GM04504 (cell line): ENCODE data around the gene HNRNPH2.
A peak's percentile ranks its signal among the peaks of the same experiment; 100 is the strongest.

Experiments used
- DNase-seq: peaks from one replicate; pipeline ENCODE4 v3.0.0-alpha.2; 2012; ENCODE audit warnings: low read depth

Gene HNRNPH2

DNA sequence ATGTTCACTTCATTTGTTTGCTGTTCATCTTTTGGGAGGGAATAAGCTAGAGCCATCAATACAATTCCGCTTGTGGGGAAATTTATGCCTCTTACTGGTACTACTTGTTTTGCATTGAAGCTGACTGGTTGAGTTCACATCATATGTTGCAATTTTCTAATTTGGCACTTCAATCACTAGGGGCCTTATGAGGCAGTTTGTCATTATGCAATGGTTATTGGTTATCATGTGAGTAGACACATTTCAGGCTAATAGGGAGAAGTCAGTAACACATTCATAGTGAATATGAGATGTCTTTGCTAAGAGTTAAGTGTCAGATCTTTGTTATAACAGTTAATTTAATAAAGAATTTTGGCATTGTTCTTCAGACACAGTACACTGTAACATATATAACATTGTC lies 12.2 kb upstream of the HNRNPH2 start:
- DNase-seq = no peak

DNA sequence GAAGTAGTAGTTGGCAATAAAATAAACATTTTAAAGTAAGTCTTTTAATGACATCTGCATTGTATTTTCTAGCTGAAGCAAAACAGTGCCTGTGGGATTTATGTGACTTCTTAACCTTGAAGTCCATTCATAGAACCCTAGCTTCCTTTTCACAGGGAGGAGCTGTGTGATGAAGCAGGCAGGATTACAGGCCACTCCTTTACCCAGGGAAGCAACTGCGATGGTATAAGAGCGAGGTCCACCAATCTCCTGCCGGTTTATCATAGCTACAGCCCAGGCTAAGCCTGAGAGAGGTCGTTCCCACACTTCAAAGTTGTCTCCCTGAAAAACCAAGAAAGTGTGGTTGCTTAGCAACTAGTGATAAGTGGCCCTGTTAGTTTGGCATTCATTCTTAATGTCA lies 10.2 kb upstream of the HNRNPH2 start:
- no peak for DNase-seq

DNA sequence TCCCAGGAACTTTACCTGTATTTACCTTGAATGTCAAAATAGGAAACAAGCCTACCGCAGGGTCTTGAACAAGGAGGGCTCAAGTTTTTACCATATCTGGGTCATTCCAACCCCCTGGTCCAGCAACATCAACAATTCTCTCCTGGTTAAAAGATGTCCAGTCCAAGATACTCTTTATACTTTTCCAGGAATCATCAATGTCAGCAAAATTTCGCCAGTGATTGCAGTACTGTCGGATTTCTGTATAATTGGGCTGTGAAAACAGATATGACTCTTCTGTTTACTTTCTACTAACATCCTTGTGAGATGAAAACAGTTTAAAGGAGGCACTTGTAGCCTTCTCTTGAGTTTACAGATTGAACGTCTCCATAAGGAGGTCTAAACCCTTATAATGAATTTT lies 9.3 kb upstream of the HNRNPH2 start:
- no peak for DNase-seq

DNA sequence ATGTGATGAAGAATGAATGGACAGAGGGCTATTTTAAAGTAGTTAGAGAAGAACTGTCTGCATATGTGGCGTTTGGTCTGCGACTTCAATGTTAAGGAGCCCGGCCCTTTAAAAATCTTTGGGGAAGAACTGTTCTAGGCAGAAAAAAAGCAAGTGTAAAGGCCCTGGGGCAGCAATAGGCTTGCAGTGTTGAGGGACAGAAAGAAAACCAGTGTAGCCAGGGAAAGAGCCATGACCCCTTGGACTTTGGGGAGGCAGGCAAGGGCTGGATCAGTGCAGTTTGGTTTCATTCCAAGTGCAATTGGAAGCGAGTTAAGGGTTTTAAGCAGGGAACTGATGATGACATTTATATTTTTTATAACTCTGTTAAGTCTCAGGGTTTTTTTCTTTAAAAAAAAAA lies 8.2 kb upstream of the HNRNPH2 start:
- no peak for DNase-seq

DNA sequence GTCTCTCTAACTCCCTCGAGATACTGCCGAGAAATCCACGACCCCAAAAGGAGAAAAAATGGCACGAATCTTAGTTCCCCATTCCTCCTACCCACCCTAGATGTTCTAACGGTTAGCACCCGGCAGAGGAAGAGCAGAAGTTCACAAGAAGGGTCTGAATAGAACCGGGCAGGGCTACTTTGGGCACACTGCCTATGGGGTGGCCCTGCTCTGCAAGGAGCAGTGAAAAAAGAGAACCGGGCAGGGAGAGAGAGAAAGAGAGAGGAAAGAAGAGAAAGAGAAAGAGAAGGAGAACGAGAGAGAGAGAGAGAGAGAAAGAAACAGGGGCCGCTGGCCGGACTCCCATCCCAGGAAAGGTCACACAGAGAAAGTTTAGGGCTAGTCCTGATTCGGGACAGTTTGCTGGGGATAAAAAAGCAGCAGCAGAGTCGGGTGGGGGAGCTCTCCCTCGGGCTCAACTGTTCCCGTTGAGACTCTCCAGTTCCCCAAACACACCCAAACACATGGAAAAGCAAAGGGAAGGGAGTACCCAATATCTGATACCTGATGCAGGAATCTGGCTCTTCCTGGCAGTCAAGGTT lies 765 bp upstream of the HNRNPH2 start:
- no peak for DNase-seq

DNA sequence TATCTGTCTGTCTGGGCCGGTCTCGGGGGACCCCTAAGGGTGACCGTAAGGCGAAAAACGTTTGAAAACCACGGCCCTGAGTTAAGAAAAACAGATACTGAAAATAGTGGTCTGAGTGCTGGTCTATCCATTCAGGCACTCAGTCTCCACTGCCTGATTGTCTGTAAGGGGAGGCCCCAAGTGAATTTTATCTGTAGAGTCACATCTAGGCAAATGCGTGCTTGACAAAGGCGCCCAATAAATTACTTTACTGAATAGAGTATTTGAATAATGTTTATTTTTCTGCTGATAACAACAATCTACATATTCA lies 465 bp downstream of the HNRNPH2 start:
- DNase-seq = no peak

DNA sequence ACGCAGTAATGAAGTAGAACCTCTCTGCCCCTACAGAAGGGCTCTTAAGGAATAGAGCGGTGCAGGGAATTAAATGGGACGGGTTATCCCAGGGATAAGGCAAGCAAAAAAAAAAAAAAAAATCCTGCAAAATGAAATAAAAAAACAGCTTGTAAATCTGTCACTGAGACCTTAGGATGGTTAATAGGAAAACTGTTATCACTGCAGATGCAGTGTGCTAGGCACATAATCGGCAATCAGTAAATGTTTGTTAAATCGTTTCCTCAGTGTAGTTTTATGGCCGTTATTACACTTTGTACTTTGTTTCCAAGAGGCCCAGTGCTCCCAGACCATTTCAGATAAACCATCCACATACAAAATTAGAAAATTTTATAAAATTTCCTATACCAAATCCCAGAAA lies 1.0 kb downstream of the HNRNPH2 start:
- no peak for DNase-seq

DNA sequence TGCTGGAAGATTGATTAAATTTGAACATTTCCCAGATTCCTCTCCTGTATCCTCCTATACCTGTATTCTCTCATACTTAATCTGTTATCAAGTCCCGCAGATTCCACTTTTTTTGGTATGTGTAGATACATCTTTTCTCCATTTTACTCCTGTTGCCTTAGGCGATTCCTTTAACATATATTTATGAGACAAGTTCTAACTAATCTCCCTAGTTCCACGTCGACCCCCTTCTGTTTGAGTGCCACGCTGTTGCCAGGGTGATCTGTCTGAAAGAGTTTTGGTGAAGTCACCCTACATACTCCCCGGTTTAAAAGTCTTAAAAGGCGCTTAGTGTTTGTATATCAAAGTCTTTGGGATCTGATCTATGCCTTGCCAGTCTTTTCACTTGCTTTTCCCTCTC lies 2.4 kb downstream of the HNRNPH2 start:
- no peak for DNase-seq

DNA sequence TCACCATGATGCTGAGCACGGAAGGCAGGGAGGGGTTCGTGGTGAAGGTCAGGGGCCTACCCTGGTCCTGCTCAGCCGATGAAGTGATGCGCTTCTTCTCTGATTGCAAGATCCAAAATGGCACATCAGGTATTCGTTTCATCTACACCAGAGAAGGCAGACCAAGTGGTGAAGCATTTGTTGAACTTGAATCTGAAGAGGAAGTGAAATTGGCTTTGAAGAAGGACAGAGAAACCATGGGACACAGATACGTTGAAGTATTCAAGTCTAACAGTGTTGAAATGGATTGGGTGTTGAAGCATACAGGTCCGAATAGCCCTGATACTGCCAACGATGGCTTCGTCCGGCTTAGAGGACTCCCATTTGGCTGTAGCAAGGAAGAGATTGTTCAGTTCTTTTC lies 4.0 kb downstream of the HNRNPH2 start:
- DNase-seq = no peak

DNA sequence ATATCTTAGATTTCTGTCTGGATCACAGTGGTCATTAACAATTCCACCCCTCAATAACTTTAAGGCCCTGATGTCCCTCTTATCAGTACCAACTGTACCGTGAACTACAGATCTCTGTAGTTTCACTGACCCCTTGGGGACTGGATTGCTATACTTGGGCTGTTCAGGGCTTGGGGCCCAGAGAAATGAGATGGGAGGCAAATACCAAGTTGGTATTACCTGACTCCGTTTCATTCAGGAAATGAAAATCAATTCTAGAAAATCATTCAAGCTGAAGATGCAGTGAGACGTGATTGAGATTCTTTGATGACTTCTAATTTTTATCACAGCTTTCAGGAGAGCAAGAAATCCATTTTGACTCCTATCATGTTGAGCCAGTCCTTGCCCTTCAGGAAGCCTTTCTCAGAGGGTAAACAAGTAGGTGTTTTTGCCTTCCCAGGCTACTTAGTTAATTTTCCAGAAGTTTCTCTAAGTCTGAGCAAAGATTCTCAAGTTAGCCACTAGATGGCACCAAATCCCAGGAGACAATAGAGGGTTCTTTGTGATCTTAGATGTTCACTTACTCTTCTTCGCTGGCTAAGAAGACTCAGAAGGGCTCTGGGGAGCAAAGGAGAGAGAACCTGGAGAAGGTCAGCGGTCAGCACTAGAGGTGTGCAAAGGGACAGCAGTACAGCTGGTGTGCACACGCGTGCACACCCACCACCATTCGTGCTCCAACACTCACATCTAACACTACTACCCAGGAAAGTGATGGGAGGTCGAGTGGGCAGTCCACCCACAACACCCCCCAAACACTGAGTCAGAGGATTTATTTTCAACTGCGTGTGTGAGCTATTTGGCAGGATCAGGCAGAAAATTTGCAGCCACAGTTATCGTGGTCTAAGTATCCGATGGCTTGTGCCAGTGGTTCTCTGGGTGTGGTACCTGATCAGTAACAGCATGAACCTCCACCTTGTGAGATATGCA lies 7.4 kb downstream of the HNRNPH2 start:
- peak; percentile 51 for DNase-seq

DNA sequence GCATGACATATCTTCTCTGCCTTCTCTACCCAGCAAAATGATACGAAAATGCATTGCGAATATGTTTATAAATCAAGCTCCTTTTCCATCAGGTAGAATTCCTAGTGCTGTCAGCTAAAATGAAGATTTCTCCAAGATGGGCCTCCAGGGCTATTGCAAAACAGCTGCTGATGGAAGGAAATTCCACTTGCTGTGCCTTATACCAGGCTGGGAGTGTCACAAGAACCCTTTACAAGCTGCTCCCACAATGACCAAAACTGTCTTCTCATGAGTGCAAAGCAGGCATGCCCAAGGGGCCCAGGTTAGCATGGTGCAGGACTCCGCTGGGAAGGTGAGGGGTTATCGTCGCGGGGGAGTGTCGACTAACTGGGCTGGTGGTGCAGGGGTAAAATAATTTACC lies 8.7 kb downstream of the HNRNPH2 start:
- DNase-seq = no peak

DNA sequence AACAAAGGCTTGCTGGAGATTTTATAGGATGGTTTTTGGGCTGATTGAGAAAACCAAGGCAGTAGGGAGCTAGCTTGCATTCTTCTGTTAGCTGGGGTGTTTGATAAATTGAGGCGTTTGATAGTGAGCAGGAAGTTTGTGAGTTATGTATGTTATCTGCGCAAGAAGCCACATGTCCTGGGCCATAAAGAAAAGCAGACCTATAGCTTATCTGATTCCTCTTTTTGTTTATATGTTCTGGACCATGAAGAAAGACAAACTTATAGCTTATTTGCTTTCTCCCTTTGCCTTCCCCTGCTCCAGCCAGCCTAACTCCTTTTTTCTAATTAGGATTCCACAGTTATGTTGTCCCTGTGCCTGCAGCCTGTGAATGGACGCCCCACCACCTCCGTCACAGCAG lies 9.2 kb downstream of the HNRNPH2 start:
- DNase-seq = no peak

DNA sequence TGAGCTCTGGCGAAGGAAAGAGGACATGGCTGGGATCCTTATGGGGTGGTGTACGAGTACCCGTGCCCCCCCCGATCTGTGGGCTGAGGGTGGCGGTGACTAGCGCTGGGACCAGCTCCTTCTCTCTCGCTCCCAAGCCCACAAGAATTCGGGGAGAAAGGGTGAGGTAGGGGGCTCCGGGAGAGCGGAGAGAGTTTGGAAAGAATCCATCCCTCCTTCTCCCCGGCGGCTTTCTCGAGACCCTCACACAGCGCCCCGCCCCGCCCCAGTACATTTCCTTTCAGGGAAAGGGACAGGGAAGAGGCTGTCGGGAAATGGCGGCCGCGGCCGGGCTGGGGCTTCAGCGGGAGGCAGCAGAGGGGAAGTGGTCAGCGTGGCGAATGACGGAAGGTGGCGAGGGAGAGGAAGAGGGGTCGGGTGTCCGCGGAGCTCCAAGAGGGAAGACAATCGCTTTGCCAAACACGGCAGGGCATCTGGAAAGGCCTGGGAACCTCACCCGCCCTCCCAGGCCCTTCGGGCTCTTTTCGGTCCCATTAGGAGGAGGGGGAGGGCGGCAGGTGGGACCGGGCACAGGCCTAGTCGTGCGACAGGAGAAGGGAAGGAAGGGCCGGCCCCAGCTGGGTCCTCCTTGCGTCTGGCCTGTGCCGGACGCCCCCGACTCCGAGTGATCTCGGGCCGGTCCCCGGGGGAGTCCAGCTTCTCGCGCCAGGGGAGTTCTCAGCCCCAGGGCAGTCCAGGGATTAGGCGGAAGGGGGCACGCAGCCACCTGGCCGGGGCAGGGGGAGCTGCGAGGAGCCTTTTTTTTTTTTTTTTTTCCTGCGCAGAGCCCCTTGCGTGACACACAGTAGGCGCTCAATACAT lies 10.2 kb downstream of the HNRNPH2 start:
- DNase-seq = no peak

DNA sequence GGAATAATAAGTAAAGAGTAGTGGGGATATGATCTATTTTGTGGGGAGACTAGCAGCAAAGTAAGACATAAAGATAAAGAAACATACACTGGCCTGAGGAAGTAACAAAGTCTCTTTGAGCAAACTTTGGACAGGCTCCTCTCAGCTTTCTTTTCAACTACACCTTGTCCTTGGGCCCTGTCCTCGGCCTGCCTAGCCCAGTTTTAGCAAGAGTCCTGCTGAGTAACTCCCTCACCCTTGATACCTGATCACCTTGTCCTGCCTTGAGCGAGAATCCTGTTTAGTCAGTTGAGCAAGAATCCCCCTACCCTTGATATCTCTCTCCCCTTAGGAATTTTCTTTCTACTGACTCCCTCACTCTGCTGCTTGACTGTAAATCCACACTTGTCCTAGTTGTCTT lies 11.5 kb downstream of the HNRNPH2 start:
- no peak for DNase-seq

DNA sequence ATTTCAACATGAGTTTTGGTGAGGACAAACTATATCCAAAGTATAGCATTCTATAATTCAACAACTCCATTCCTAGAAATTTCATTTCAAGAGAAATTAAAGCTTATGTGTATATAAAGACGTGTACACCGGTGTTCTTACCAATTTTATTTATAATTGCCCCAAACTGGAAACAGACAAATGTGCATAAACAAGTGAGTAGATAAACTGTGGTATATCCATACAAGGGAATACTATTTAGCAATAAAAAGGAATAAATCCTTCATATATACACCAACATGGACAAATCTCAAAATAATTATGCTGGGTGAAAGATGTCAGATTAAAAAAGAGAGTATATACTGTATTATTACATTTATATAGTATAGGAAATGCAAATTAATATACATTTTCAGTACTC lies 19.9 kb downstream of the HNRNPH2 start:
- no peak for DNase-seq

DNA sequence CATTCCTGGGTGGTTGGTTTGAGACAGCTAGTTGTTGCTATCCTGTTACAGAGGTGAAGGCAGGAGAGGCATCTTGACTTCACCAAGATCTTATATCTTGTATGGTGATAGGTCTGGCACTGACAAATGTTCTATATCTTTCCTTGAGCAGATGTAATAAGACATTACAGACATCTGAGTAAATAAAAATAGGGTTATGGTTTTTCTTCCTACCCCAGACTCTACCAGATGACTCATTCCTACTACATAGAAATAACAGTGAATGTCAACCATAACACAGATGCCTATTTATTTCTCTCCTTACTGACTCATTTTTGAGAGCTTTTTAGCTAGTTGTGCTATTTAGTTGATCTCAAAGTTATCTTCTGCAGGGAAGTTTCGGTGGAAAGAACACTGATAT lies 21.9 kb downstream of the HNRNPH2 start:
- no peak for DNase-seq

DNA sequence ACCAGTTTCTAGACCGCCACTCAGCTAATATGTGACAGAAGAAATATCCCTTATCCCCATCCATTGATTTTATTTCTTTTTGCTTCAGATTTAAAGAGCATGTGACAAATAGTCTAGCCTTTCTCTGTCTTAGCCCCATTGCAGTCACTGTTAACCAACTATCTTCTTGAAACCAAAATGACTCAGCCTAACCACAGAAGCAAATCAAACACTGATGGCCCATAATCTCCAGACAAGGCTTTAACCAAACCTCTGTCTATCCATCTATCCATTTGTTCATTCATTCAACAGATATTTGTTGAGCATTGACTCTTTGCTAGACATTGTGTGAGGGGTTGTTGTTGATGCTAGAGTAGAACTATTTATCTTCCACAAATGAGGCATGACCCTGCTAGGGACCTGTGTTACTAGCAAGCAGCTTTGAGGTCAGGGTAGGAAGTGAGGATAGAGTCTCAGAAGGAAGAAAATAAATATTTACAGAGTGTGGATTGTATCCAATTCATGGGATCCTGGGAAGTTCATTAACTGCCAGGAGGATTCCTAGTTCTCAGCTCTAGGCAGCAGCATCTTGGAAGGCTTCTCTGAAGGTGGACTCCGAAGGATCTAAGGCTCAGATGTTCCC lies 22.5 kb downstream of the HNRNPH2 start:
- no peak for DNase-seq

DNA sequence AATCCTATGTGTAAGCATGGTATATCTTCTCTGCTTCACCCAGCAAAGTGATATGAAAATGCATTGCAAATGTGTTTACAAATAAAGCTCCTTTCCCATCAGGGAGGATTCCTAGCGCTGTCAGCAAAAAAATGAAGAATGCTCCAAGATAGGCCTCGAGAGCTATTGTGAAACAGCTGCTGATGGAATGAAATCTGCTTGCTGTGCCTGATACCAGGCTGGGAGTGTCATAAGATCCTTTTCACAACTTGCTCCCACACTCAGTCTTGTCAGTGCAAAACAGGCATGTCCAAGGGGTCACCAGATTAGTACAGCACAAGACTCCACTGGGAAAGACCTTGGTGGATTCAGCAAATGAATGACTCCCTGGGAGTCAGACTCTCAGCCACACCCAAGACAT lies 34.1 kb downstream of the HNRNPH2 start:
- DNase-seq = no peak

DNA sequence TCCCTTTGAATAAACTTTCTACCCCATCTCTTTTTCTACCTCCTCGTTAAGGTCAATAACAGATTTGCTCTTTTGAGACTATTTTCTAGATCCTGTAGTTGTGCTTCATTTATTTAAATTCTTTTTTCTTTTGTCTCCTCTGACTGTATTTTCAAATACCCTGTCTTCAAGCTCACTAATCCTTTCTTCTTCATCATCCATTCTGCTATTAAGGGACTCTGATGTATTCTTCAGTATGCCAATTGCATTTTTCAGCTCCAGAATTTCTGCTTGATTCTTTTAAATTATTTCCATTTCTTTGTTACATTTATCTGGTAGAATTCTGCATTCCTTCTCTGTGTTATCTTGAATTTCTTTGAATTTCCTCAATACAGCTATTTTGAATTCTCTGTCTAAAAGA lies 41.3 kb downstream of the HNRNPH2 start:
- no peak for DNase-seq

DNA sequence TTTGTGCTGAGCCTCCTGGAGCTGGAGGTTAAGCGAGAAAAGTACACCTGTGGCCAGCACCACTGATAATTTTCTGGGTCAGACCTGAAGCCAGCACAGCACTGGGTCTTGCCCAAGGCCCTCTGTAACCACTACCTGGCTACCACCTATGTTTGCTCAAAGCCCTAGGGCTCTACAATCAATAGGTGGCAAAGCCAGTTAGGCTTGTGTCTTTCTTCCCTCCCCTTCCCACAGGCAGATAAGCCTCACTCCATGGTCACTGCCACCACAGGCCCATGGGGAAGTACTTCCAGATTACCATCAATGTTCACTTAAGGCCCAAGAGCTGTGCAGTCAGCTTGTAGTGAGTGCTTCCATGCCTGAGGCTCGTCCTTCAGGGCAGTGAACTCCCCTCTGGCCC lies 42.1 kb downstream of the HNRNPH2 start:
- no peak for DNase-seq

DNA sequence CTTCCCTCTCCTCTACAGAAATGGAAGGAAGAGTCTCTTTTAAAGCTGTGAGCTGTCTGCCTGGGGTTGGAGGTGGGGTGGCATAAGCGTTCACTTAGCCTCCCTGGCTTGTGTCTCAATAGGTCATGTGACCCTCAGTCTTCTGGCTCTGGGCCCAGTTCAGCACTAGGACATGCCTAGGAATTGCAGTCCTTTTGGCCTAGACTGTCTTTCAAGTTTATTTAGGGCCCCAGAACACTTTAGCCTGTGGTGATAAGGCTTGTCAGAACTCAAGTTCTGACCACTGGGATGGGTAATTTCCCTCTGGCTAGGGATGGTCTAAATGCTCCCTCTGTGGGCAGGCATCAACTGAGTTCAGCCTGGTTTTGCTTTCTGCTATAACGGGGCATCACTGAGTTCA lies 42.9 kb downstream of the HNRNPH2 start:
- DNase-seq = no peak

DNA sequence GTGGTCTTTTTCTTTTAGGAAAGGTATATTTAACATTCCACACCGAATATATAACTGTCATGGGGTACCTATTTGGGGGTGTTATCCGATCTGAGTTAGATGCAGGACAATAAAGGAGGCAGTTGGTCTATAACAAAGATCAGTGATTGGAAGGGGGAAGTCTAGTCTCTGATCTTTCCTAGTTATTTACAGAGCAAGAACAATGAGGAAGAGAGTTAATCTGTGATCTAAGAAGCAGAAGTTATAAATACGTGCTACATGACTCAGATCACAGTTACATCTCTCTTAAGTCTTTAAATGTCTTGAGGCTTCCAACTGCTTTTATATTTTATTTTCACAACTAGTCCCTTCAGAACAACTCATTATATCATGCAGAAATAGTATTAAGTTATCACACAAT lies 44.0 kb downstream of the HNRNPH2 start:
- DNase-seq = no peak

DNA sequence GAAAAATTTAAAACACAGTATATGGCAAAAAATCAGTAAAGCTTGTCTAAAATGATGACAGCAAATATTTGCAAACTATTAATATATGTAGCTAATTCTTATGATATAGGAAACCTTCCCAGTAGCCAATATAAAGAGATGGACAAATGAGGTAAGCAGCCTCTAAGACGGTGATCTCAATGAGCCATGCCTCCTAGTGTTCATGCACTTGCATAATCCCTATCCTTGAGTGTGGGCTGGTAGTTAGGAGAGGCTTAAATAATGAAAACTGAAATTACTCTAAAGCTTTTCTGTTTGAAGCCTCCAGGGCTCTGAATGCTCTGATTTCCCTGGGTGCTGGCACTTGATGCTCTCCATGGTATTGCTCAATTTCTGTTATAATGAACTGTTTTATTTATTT lies 52.6 kb downstream of the HNRNPH2 start:
- no peak for DNase-seq
